HCT116 (cell line): ENCODE data around the gene WNT9A. TPM values are rescaled to one million over a fixed set of nuclear protein-coding genes. Genes with fewer than 3 reads are reported as not detected.

Experiments
- ATAC-seq: fragments of 200-7000 bp; cut with Tn5 transposase; 2 replicates; pipeline ENCODE4 v1.9.1; 2020; ENCODE audit warnings: mild to moderate bottlenecking, moderate library complexity
- BruUV-seq: library from RNA; stranded (reverse); fragments of 400-500 nt; replicated peaks from 2 replicates; lab custom pipeline; 2021; lab: Mats Ljungman, UMichigan
- CTCF ChIA-PET: fragments of 300-600 bp; sonication (Branson Sonifier 250); formaldehyde crosslinking; loops from one replicate; lab custom pipeline; 2021; ENCODE audit warnings: antibody characterized with exemption; lab: Charles Lee
- POLR2A ChIA-PET: fragments of 300-600, 350-600 bp; sonication (Branson Sonifier 250); formaldehyde crosslinking; loops from one replicate; lab custom pipeline; 2021; ENCODE audit warnings: antibody characterized with exemption; lab: Charles Lee
- RAD21 ChIA-PET, 2 experiments: fragments of 300-600 bp; sonication (Branson Sonifier 250); formaldehyde crosslinking; loops; one replicate each; lab custom pipeline; 2023; ENCODE audit warnings: low total read pairs in 2 of 2; ENCODE audit not compliant: uncharacterized antibody in 2 of 2, unreplicated experiment in 2 of 2, low non-redundant PET in 1 of 2; lab: Charles Lee
- DNase-seq: peaks from one replicate; pipeline ENCODE4 v3.0.0-alpha.2; 2010; ENCODE audit warnings: low read depth, low spot score
- H2AFZ ChIP-seq: fragments of 200-600 bp; shearing (Covaris generic), sonication (generic); 2 replicates; pipeline ENCODE4 v1.6.1; 2017; ENCODE audit warnings: low read depth, mixed run types, mixed read lengths, antibody characterized with exemption, low read length; ENCODE audit not compliant: poor library complexity, severe bottlenecking
- H3K27ac ChIP-seq: 2 replicates; pipeline ENCODE4 v1.5.1; 2012; ENCODE audit warnings: low read depth, low read length
- H3K27me3 ChIP-seq: fragments of 200-600 bp; sonication (generic); 2 replicates; pipeline ENCODE4 v1.6.1; 2016; ENCODE audit warnings: mixed run types, low read length, mixed read lengths; ENCODE audit not compliant: insufficient read depth
- H3K36me3 ChIP-seq, 2 experiments: fragments of 200-500 bp in 1 of 2; fragments of 200-600 bp in 1 of 2; sonication (Bioruptor generic) in 1 of 2; sonication (generic) in 1 of 2; 2 replicates each; pipeline versions ENCODE4 v1.5.1 to v1.6.1; 2014 to 2016; ENCODE audit warnings: low read length in 2 of 2, inconsistent platforms in 1 of 2, mixed read lengths in 1 of 2, mixed run types in 1 of 2; ENCODE audit not compliant: insufficient read depth in 2 of 2, control insufficient read depth in 1 of 2
- H3K4me1 ChIP-seq, 2 experiments: fragments of 200-600 bp in 1 of 2; sonication (generic) in 1 of 2; 2 replicates each; pipeline versions ENCODE4 v1.5.1 to v1.6.1; 2012 to 2017; ENCODE audit warnings: low read length in 2 of 2, inconsistent platforms in 1 of 2, mild to moderate bottlenecking in 1 of 2, mixed read lengths in 1 of 2, mixed run types in 1 of 2, moderate library complexity in 1 of 2; ENCODE audit not compliant: insufficient read depth in 2 of 2, control insufficient read depth in 1 of 2
- H3K4me2 ChIP-seq: fragments of 200-600 bp; sonication (generic); 2 replicates; pipeline ENCODE4 v1.6.1; 2017; ENCODE audit warnings: mixed run types, low read length, mixed read lengths
- H3K4me3 ChIP-seq, 2 experiments: fragments of 200-600 bp in 1 of 2; sonication (generic) in 1 of 2; replicated peaks in 1 of 2; 2 replicates each; pipeline ENCODE4 v1.5.1; 2011 to 2016; ENCODE audit warnings: low read length in 2 of 2, control low read depth in 1 of 2, low read depth in 1 of 2, mild to moderate bottlenecking in 1 of 2, mixed read lengths in 1 of 2, mixed run types in 1 of 2
- H3K79me2 ChIP-seq: fragments of 200-600 bp; sonication (generic); 2 replicates; pipeline ENCODE4 v1.6.1; 2017; ENCODE audit warnings: mild to moderate bottlenecking, mixed run types, low read length, moderate library complexity, mixed read lengths; ENCODE audit not compliant: insufficient read depth
- H3K9ac ChIP-seq: fragments of 200-600 bp; sonication (generic); 2 replicates; pipeline ENCODE4 v1.6.1; 2016; ENCODE audit warnings: low read length, mixed read lengths
- H3K9me2 ChIP-seq: fragments of 200-600 bp; sonication (generic), shearing (Covaris generic); 2 replicates; pipeline ENCODE4 v1.6.1; 2017; ENCODE audit warnings: mixed run types, mild to moderate bottlenecking, moderate library complexity; ENCODE audit not compliant: insufficient read depth
- H3K9me3 ChIP-seq, 2 experiments: fragments of 200-500 bp in 1 of 2; fragments of 200-600 bp in 1 of 2; sonication (Bioruptor generic) in 1 of 2; sonication (generic) in 1 of 2; 2 replicates each; pipeline ENCODE4 v1.6.1; 2014 to 2017; ENCODE audit warnings: low read length in 2 of 2, mixed read lengths in 2 of 2, inconsistent platforms in 1 of 2, low read depth in 1 of 2, mild to moderate bottlenecking in 1 of 2, mixed run types in 1 of 2, moderate library complexity in 1 of 2; ENCODE audit not compliant: control insufficient read depth in 1 of 2, insufficient read depth in 1 of 2
- H4K20me1 ChIP-seq: fragments of 200-600 bp; sonication (generic), shearing (Covaris generic); 2 replicates; pipeline ENCODE4 v1.6.1; 2017; ENCODE audit warnings: mixed run types, mild to moderate bottlenecking, moderate library complexity; ENCODE audit not compliant: insufficient read depth
- CBX3 ChIP-seq: IDR thresholded peaks from 2 replicates; pipeline ENCODE4 v1.6.1; 2012; ENCODE audit warnings: low read depth
- EGR1 ChIP-seq: IDR thresholded peaks from 2 replicates; pipeline ENCODE4 v1.6.1; 2012; ENCODE audit warnings: low read depth
- ELF1 ChIP-seq: IDR thresholded peaks from 2 replicates; pipeline ENCODE4 v1.6.1; 2012; ENCODE audit warnings: low read depth, borderline replicate concordance
- EZH2 ChIP-seq: fragments of 200-600 bp; sonication (generic); IDR thresholded peaks from 2 replicates; pipeline ENCODE4 v1.6.1; 2017; ENCODE audit warnings: antibody characterized with exemption, mixed run types
- EZH2phosphoT487 ChIP-seq: fragments of 200-600 bp; IDR thresholded peaks from 2 replicates; pipeline ENCODE4 v1.6.1; 2018; ENCODE audit warnings: antibody characterized with exemption, borderline replicate concordance
- FOSL1 ChIP-seq: IDR thresholded peaks from 2 replicates; pipeline ENCODE4 v1.6.1; 2012; ENCODE audit warnings: low read depth
- JUND ChIP-seq: IDR thresholded peaks from 2 replicates; pipeline ENCODE4 v1.6.1; 2012
- POLR2A ChIP-seq: IDR thresholded peaks from 2 replicates; pipeline ENCODE4 v1.7.0; 2011; ENCODE audit warnings: borderline replicate concordance; ENCODE audit not compliant: insufficient read depth, insufficient read length; ENCODE audit errors: extremely low read depth
- SP1 ChIP-seq: IDR thresholded peaks from 2 replicates; pipeline ENCODE4 v1.6.1; 2012; ENCODE audit warnings: low read depth
- TCF7L2 ChIP-seq: IDR thresholded peaks from 2 replicates; pipeline ENCODE4 v1.7.0; 2011; ENCODE audit warnings: borderline replicate concordance, inconsistent platforms; ENCODE audit not compliant: insufficient read depth, insufficient read length; ENCODE audit errors: extremely low read depth
- YY1 ChIP-seq: IDR thresholded peaks from 2 replicates; pipeline ENCODE4 v1.6.1; 2011; ENCODE audit warnings: low read length, low read depth, moderate library complexity, mild to moderate bottlenecking; ENCODE audit not compliant: insufficient replicate concordance; ENCODE audit errors: extremely low read depth
- ZNF274 ChIP-seq: fragments of 200-500 bp; sonication (Bioruptor generic); IDR thresholded peaks from 2 replicates; pipeline ENCODE4 v1.6.1; 2014; ENCODE audit warnings: mild to moderate bottlenecking, low read depth, low read length, inconsistent platforms
- intact Hi-C: fragments of 100-400 bp; cut with micrococcal nuclease; formaldehyde crosslinking; loops from 2 replicates; pipeline ENCODE4 v1.10.0; 2022
- total RNA-seq: library from RNA; stranded (reverse); gene quantifications from one replicate; pipeline ENCODE4 v1.2.1, GENCODE V29; 2021; ENCODE audit not compliant: unreplicated experiment
- TF ChIP-seq, protein P1 (sequence below): IDR thresholded peaks from 2 replicates; pipeline ENCODE4 v1.6.1; 2012; ENCODE audit warnings: low read depth
- TF ChIP-seq, protein P2 (sequence below): IDR thresholded peaks from 2 replicates; pipeline ENCODE4 v1.6.1; 2012
- TF ChIP-seq, protein P3 (sequence below): IDR thresholded peaks from 2 replicates; pipeline ENCODE4 v1.6.1; 2011; ENCODE audit warnings: mild to moderate bottlenecking, low read length, moderate library complexity; ENCODE audit not compliant: insufficient replicate concordance; ENCODE audit errors: extremely low read depth
- TF ChIP-seq, protein P4 (sequence below): IDR thresholded peaks from 2 replicates; pipeline ENCODE4 v1.6.1; 2012
- TF ChIP-seq, protein P5 (sequence below), 3 experiments: fragments of 200-600 bp in 1 of 3; sonication (generic) in 1 of 3; IDR thresholded peaks in 2 of 3; conservative IDR thresholded peaks in 1 of 3; 2 replicates each; pipeline ENCODE4 v1.5.1; 2012 to 2017; ENCODE audit warnings: low read depth in 2 of 3, low read length in 2 of 3, antibody characterized with exemption in 1 of 3, borderline replicate concordance in 1 of 3, control low read depth in 1 of 3, mild to moderate bottlenecking in 1 of 3, mixed read lengths in 1 of 3, mixed run types in 1 of 3, moderate library complexity in 1 of 3; ENCODE audit not compliant: insufficient read depth in 1 of 3

WNT9A gene
- total RNA-seq, 1 experiment from 2014 or later: 5.6 TPM

DNA sequence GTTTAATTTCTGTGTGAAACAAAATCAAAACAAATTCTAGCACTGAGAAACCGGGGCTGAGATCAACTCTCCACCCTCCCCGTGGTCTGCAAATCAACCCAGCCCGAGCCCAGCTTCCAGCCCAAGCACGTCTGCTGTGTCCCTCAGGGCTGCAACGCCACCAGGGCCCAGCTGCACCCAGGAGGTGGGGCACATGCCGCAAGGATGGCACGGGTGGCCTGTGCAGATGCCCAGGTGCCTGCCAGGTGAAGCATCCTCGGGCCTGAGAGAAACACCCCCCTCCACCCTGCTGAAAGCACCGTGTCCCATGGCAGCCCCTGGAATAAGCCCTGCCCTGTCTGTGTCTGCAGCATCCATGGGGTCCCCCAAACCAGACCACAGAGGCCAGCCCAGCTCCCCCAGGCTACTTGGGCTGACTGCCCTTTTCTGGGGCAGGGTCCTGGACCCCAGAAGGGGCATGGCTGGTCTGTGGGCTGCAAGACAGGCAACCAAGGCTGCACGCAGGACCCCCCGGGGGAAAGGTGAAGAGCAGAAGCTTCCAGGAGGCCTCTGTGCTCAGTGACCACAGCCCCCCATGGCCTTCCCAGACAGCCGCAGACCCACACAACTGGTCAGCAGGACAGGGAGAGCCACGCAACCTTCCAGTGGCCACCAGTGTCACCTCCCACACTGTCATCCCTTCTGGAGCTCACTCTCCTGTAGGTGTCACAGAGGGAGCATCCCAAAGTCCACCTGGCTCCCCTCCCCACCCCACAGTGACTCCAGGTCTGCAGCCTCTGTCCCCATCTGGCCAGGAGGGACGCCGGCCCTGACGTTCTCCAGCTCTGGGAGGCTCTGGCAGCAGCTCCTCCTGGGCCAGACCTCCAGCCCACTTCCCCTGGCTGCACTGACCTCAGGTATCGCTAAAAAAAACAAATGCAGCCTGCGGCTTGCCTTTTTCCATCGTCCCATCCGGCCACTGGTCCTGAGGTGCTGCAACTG lies 7.7 kb downstream of the WNT9A start:
- Histone ChIP-seq H3K4me1 (peaks cover 12 to 39% of the 10 kb centered on the region in 2 experiments), H4K20me1 (no peaks in the 10 kb centered on the region), H3K27me3 (no peaks in the 10 kb centered on the region), H3K79me2 (peaks cover 13% of the 10 kb centered on the region; the same call in 1 of the 2 replicates), H3K9me2 (no peaks in the 10 kb centered on the region), H3K9me3 (no peaks in the 10 kb centered on the region), H2AFZ (no peak overlapping the region), H3K9ac (no peak overlapping the region), H3K36me3 (no peaks in the 10 kb centered on the region; a peak in 1 of 4 replicates), H3K27ac (no peak overlapping the region), H3K4me3 (no peak overlapping the region), H3K4me2 (no peak overlapping the region)
- intact Hi-C loops: no loop called here
- no peak for ATAC-seq
- ChIA-PET RAD21 (no interaction called here), POLR2A (no interaction called here), CTCF (no interaction called here)
- no TSS peak for BruUV-seq
- DNase-seq: no peak
- no peak for TF ChIP-seq FOSL1
- TF ChIP-seq ELF1: no peak
- TF ChIP-seq, protein P1, sequence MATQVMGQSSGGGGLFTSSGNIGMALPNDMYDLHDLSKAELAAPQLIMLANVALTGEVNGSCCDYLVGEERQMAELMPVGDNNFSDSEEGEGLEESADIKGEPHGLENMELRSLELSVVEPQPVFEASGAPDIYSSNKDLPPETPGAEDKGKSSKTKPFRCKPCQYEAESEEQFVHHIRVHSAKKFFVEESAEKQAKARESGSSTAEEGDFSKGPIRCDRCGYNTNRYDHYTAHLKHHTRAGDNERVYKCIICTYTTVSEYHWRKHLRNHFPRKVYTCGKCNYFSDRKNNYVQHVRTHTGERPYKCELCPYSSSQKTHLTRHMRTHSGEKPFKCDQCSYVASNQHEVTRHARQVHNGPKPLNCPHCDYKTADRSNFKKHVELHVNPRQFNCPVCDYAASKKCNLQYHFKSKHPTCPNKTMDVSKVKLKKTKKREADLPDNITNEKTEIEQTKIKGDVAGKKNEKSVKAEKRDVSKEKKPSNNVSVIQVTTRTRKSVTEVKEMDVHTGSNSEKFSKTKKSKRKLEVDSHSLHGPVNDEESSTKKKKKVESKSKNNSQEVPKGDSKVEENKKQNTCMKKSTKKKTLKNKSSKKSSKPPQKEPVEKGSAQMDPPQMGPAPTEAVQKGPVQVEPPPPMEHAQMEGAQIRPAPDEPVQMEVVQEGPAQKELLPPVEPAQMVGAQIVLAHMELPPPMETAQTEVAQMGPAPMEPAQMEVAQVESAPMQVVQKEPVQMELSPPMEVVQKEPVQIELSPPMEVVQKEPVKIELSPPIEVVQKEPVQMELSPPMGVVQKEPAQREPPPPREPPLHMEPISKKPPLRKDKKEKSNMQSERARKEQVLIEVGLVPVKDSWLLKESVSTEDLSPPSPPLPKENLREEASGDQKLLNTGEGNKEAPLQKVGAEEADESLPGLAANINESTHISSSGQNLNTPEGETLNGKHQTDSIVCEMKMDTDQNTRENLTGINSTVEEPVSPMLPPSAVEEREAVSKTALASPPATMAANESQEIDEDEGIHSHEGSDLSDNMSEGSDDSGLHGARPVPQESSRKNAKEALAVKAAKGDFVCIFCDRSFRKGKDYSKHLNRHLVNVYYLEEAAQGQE: no peak
- TF ChIP-seq, protein P2, sequence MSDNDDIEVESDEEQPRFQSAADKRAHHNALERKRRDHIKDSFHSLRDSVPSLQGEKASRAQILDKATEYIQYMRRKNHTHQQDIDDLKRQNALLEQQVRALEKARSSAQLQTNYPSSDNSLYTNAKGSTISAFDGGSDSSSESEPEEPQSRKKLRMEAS: no peak
- TF ChIP-seq YY1: no peak
- TF ChIP-seq CBX3: no peak
- TF ChIP-seq, protein P3, sequence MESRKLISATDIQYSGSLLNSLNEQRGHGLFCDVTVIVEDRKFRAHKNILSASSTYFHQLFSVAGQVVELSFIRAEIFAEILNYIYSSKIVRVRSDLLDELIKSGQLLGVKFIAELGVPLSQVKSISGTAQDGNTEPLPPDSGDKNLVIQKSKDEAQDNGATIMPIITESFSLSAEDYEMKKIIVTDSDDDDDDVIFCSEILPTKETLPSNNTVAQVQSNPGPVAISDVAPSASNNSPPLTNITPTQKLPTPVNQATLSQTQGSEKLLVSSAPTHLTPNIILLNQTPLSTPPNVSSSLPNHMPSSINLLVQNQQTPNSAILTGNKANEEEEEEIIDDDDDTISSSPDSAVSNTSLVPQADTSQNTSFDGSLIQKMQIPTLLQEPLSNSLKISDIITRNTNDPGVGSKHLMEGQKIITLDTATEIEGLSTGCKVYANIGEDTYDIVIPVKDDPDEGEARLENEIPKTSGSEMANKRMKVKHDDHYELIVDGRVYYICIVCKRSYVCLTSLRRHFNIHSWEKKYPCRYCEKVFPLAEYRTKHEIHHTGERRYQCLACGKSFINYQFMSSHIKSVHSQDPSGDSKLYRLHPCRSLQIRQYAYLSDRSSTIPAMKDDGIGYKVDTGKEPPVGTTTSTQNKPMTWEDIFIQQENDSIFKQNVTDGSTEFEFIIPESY: no peak
- TF ChIP-seq, protein P4, sequence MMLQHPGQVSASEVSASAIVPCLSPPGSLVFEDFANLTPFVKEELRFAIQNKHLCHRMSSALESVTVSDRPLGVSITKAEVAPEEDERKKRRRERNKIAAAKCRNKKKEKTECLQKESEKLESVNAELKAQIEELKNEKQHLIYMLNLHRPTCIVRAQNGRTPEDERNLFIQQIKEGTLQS: no peak
- TF ChIP-seq SP1: no peak
- TF ChIP-seq JUND: no peak
- TF ChIP-seq EGR1: no peak
- no peak for TF ChIP-seq EZH2
- TF ChIP-seq, protein P5, sequence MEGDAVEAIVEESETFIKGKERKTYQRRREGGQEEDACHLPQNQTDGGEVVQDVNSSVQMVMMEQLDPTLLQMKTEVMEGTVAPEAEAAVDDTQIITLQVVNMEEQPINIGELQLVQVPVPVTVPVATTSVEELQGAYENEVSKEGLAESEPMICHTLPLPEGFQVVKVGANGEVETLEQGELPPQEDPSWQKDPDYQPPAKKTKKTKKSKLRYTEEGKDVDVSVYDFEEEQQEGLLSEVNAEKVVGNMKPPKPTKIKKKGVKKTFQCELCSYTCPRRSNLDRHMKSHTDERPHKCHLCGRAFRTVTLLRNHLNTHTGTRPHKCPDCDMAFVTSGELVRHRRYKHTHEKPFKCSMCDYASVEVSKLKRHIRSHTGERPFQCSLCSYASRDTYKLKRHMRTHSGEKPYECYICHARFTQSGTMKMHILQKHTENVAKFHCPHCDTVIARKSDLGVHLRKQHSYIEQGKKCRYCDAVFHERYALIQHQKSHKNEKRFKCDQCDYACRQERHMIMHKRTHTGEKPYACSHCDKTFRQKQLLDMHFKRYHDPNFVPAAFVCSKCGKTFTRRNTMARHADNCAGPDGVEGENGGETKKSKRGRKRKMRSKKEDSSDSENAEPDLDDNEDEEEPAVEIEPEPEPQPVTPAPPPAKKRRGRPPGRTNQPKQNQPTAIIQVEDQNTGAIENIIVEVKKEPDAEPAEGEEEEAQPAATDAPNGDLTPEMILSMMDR (IDR thresholded peaks at IDR 0.05 in 2 of 3, conservative IDR thresholded peaks at IDR 0.05 in 1 of 3; ENCODE audit: borderline replicate concordance in 1 of 3, insufficient read depth in 1 of 3, low read depth in 2 of 3, low read length in 2 of 3): no peak
- TF ChIP-seq POLR2A: no peak
- no peak for TF ChIP-seq EZH2phosphoT487
- no peak for TF ChIP-seq TCF7L2
- no peak for TF ChIP-seq ZNF274
